Urinary bladder (tissue), 4 donors: ENCODE results near the gene ZC3H13. TPM values are rescaled to one million over a fixed set of nuclear protein-coding genes. Genes with fewer than 3 reads are reported as not detected.
A peak's percentile ranks its signal among the peaks of the same experiment; 100 is the strongest.

Experiments used
- DNase-seq: peaks from one replicate; pipeline ENCODE4 v3.0.0-alpha.2; 2015; ENCODE audit errors: extremely low spot score
- H3K27ac ChIP-seq: one replicate; pipeline ENCODE4 v1.5.1; 2013; ENCODE audit warnings: low read depth, mild to moderate bottlenecking, moderate library complexity
- H3K36me3 ChIP-seq: one replicate; pipeline ENCODE4 v1.6.1; 2013; ENCODE audit warnings: mild to moderate bottlenecking, moderate library complexity; ENCODE audit not compliant: insufficient read depth
- H3K4me1 ChIP-seq: one replicate; pipeline ENCODE4 v1.6.1; 2013; ENCODE audit warnings: mild to moderate bottlenecking, moderate library complexity; ENCODE audit not compliant: insufficient read depth
- H3K4me3 ChIP-seq: one replicate; pipeline ENCODE4 v1.5.1; 2013; ENCODE audit warnings: low read depth, low read length
- WGBS: extraction: QIAGEN DNeasy Blood & Tissue Kit; methylation state at CpG from one replicate; pipeline ENCODE4 v1.1.7; 2013; 5-methylcytosine and 5-hydroxymethylcytosine counted together
- polyA plus RNA-seq: library from polyadenylated mRNA; stranded (reverse); fragments of 200-250 nt; gene quantifications from one replicate; pipeline ENCODE4 v1.2.3, GENCODE V29; 2013
- total RNA-seq: library from RNA; depleted of rRNA; stranded (reverse); fragments of >200 nt; gene quantifications from one replicate; pipeline ENCODE4 v1.2.3, GENCODE V29; 2014
- donor health status: healthy with polysubstance abuse.
- donor health status: healthy.

Gene ZC3H13, protein sequence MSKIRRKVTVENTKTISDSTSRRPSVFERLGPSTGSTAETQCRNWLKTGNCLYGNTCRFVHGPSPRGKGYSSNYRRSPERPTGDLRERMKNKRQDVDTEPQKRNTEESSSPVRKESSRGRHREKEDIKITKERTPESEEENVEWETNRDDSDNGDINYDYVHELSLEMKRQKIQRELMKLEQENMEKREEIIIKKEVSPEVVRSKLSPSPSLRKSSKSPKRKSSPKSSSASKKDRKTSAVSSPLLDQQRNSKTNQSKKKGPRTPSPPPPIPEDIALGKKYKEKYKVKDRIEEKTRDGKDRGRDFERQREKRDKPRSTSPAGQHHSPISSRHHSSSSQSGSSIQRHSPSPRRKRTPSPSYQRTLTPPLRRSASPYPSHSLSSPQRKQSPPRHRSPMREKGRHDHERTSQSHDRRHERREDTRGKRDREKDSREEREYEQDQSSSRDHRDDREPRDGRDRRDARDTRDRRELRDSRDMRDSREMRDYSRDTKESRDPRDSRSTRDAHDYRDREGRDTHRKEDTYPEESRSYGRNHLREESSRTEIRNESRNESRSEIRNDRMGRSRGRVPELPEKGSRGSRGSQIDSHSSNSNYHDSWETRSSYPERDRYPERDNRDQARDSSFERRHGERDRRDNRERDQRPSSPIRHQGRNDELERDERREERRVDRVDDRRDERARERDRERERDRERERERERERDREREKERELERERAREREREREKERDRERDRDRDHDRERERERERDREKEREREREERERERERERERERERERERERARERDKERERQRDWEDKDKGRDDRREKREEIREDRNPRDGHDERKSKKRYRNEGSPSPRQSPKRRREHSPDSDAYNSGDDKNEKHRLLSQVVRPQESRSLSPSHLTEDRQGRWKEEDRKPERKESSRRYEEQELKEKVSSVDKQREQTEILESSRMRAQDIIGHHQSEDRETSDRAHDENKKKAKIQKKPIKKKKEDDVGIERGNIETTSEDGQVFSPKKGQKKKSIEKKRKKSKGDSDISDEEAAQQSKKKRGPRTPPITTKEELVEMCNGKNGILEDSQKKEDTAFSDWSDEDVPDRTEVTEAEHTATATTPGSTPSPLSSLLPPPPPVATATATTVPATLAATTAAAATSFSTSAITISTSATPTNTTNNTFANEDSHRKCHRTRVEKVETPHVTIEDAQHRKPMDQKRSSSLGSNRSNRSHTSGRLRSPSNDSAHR (N-terminal part only)
- total RNA-seq (47.3 TPM), polyA plus RNA-seq (24.1 TPM)

DNA sequence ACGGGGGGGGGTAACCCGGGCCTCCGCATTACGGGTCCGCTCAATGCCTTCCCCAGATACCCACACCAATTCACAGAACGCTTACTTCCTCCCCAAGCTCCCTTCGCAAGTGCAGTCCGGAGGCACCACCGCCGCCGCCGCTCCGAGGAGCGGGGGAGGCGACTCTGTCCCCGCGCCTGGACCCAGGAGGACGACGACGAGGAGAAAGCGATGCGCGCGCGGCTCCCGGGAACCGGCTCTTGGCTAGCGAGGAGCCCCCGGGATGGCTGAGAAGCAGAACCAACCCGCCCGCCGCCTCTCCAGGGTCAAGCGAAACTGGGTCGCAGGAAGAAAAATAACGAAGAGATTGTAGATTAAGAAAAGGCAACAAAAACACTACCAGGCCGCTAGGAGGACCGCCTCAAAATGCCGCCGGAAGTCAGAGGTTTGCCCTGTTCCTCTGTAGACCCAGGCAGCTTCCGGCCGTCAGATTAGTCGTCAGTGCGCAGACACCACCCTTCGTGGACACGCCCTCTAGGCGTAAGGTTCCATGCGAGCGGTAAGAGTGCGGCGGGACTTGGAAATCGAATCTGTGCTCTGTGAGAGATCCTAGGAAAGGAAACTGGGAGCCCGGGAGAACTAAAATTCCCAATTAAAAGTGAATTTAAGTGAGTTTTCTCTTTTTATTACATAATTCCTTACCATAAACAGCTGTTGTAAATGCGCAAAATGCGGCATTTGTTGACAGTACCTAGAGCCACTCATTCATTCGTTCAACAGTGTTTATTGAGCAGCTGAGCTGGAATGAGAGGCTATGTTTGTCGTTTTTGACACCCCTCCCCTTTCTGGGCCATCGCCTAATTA lies at the start of gene ZC3H13:
TSS of gene ZC3H13 (minus strand) at position 428 of the 843 bp plus-strand sequence. CDS start 7,239 bp downstream, outside the sequence.
- Histone ChIP-seq H3K4me3 (peak within 1 kb of the TSS; percentile 89), H3K27ac (peak within 1 kb of the TSS; percentile 95), H3K36me3 (no peaks in the 10 kb centered on the region), H3K4me1 (no peaks in the 10 kb centered on the region)
- DNase-seq: peak; percentile 95
- under 1% methylated on average over 57 of the region's 57 CpGs for WGBS

DNA sequence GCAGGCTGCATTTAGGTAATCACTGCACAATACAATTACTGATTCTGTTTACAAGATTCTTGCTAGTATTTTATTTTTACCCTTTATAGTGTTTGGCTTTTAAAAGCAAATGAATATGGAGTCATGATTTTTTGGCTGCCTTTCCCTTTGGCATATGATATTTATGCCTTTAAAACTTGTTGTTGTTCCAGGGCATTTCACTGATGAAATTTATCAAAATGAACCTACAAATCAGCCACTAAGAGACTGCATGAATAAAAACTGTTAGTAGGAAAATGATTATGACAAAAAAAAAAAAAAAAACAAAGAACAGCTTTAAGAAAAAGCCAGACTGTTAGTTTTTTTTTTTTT lies 49.7 kb upstream of the ZC3H13 start:
- no peak overlapping the region for H3K27ac ChIP-seq
- no peaks in the 10 kb centered on the region for H3K36me3 ChIP-seq
- H3K4me3 ChIP-seq: no peak overlapping the region
- DNase-seq: no peak
- no peaks in the 10 kb centered on the region for H3K4me1 ChIP-seq

DNA sequence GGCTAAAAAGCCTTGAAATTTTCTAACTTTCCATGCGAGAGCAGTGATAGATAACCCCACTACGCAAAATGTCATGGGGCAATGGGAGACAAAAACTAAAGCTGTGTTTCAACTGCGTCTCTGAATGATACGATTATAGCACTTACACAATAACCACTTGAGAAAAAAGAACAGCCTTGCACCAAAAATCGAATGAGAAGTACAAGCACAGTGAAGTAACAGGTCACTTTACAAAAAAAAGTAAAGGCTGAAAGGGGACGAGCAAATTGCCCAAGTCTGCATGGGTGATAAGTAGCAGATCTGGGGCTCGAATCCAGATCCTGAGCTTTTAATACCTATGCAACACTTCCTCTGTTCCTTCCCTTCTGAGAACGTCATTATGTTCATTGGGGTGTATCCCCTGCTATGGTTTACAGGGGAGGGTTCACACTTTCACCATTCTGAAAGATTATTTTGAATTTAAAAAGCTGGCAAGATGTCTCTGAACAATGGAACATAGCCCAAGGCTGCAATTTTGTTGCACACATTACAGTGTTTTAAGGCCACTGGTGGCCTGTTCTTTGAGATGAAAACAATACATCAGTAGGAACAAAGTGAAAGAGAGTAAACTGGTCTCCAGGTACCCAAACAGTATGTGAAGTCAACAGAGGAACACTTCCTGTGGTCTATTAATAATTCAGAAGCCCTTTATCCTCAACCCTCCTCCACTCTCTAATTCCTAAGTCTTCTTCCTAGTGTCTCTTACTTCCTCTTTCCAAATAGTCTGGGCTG lies 49.1 kb upstream of the ZC3H13 start:
- no peaks in the 10 kb centered on the region for H3K4me1 ChIP-seq
- 70% methylated on average over 8 of the region's 8 CpGs for WGBS
- DNase-seq: no peak
- no peak overlapping the region for H3K27ac ChIP-seq
- no peak overlapping the region for H3K4me3 ChIP-seq
- no peaks in the 10 kb centered on the region for H3K36me3 ChIP-seq

DNA sequence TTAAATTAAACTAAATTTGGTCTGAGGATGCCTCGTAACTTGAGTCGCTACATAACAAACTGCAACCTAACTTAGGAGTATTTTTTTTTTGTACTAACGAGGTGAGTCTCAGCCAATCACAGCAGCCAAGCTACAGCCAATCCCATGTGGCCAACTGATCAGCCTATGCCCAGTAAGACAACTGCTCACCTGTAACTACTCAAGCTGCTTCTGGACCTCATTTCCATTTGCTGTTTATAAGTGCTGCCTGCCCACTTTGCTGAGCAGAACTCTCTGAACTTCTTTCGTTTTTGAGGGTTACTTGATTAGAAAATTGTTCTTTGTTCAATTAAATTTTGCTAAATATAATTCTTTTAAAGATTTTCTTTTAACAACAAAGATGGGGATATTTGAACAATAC lies 48.5 kb upstream of the ZC3H13 start:
- no peak for DNase-seq
- Histone ChIP-seq H3K36me3 (no peaks in the 10 kb centered on the region), H3K4me1 (no peaks in the 10 kb centered on the region), H3K27ac (no peak overlapping the region), H3K4me3 (no peak overlapping the region)
- 89% methylated on average over 4 of the region's 4 CpGs for WGBS

DNA sequence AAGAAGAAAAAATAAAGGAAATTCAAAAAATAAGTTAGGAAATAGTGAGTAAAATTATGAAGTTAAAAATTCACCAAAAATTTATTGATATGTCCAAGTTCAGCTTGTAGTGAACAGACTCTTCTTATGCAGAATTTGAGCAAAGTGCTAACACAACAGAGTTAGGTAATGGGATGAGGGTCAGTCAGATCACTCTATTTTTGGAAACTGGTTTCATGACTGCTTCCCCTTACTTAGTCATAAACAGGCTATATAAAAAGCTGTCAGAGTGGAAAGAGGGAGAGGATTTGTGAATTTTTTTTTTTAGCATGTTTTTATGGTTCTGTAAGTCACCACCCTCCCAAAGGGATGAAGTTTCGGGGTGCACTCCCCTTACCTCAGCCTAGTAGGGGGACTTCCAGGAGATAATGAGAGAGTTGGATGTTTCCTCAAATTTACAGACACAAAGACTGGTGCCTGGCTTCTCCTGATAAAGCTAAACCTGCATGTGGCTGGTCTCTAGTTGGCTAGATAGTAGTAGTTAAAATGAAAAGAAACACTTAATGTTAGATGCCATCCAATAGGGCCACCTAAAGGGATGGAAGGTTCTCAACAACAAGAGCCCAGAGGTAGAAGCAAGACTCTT lies 47.8 kb upstream of the ZC3H13 start:
- 66% methylated on average over 1 of the region's 1 CpG for WGBS
- H3K4me3 ChIP-seq: no peak overlapping the region
- H3K27ac ChIP-seq: no peak overlapping the region

DNA sequence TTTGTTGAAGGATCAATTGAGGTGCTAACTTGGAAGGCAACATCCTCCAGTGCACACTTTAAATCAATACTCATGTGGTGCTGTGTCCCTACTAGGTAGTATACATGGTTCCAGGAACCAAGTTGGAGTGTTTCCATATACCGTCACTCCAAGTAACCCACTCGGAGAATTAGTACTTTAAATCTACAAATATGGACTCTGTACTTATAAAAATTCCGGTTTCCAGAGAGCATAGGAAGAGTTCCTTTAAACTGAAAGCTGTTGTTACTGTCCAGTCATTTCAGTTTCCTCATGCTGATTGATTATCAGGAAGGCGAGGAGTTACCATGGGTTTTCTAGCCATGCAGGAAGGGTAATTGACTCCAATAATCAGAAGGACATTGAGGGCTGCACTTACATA lies 45.1 kb upstream of the ZC3H13 start:
- H3K4me3 ChIP-seq: no peak overlapping the region
- no peak for DNase-seq
- H3K4me1 ChIP-seq: no peaks in the 10 kb centered on the region
- 87% methylated on average over 4 of the region's 4 CpGs for WGBS
- no peak overlapping the region for H3K27ac ChIP-seq
- no peaks in the 10 kb centered on the region for H3K36me3 ChIP-seq

More for the DNA sequence above, 47.8 kb upstream of the ZC3H13 start:
- Histone ChIP-seq H3K4me1 (no peaks in the 10 kb centered on the region), H3K36me3 (no peaks in the 10 kb centered on the region)
- no peak for DNase-seq

DNA sequence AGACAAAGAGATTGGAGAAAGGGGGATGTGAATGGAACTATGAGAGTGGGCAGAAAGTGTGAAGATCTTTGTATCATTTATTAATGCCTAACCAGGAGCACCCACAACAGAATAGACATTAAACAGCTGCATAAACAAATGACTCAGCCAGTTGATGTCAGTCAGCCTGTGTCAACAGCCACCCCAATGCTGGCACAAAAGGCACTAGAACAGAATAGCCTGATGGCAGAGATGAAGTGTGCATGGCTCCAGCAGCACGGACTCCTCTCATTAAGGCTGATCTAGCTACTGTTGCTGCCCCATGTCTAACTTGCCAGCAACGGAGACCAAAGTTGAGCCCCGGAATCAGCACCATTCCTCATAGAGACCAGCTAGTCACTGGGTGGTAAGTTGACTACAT lies 44.5 kb upstream of the ZC3H13 start:
- no peak overlapping the region for H3K4me3 ChIP-seq
- no peak overlapping the region for H3K27ac ChIP-seq
- no peaks in the 10 kb centered on the region for H3K4me1 ChIP-seq
- DNase-seq: no peak
- 86% methylated on average over 3 of the region's 3 CpGs for WGBS
- H3K36me3 ChIP-seq: no peaks in the 10 kb centered on the region

DNA sequence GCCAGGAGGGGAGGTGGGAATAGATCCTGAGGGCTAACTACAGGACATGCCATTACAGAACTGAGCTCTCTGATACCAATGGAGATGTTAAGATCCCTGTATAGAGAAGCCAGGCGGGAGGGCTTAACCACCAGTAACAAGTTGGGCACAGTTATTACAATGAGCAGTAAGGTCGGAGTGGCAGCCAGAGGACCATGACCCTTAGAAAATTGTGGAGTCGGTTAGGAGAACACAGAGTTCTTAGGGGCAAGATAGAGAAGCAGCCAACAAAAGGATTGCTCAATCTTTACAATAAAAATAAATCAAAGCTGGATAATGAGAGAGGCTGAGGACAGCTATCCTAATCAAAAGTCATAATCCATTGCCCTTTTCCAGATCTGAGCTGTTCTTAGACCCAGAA lies 41.9 kb upstream of the ZC3H13 start:
- Histone ChIP-seq H3K27ac (no peak overlapping the region), H3K4me3 (no peak overlapping the region), H3K4me1 (no peaks in the 10 kb centered on the region), H3K36me3 (no peaks in the 10 kb centered on the region)
- WGBS: 84% methylated on average over 3 of the region's 3 CpGs
- no peak for DNase-seq

DNA sequence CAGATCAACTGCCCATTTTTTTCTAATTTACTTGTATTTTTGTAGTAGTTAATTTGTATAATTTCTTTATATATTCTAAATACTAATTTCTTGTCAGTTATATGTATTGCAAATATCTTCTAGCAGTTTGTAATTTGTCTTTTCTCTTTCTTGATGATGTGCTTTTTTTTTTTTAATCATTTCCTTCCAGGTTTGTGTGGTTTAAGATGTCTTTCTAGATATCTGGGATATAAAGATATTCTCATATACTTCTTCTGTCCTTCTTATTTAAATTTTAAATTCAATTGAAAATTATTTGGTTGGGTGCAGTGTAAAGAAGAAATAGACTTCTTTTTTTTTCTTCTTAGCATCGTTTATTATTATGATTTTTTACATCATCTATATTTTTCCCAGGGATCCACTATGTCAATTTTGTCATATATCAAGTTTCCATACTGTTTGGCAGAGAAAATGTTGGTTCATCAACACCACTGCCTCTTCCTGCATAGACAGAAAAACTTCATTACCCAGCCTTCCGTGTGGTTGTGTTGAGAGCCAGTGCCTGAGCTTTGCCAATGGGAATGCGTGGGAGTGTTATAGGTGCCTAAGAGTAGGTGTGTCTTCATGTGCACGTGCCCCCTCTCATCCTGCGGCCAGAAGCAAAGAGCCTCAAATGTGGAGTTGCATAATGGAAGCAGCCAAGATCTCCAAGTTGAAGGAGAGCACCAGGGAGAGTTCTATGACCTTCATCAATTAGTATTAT lies 36.4 kb upstream of the ZC3H13 start:
- DNase-seq: no peak
- no peaks in the 10 kb centered on the region for H3K4me1 ChIP-seq

DNA sequence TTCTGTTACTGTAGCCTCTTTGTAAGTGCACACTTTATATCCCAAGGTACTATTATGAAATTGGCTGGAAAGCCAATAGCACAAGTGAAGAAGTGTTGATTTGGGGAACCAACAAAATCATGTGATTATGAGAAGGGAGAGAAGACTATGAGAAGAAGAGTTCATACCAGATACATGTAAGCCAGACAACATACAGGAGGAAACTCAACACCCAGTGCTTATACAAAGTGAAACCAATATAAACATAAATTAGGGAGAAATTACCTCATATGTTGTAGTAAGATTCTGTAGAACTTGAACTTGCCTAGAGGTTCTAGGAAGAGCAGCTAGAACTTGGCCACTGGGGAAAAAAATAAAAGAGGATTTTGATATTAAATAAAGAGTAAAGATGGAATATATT lies 34.9 kb upstream of the ZC3H13 start:
- Histone ChIP-seq H3K4me1 (no peaks in the 10 kb centered on the region), H3K36me3 (no peaks in the 10 kb centered on the region), H3K4me3 (no peak overlapping the region), H3K27ac (no peak overlapping the region)
- DNase-seq: no peak

More for the DNA sequence above, 36.4 kb upstream of the ZC3H13 start:
- Histone ChIP-seq H3K4me3 (no peak overlapping the region), H3K36me3 (no peaks in the 10 kb centered on the region), H3K27ac (no peak overlapping the region)
- WGBS: 74% methylated on average over 5 of the region's 5 CpGs

DNA sequence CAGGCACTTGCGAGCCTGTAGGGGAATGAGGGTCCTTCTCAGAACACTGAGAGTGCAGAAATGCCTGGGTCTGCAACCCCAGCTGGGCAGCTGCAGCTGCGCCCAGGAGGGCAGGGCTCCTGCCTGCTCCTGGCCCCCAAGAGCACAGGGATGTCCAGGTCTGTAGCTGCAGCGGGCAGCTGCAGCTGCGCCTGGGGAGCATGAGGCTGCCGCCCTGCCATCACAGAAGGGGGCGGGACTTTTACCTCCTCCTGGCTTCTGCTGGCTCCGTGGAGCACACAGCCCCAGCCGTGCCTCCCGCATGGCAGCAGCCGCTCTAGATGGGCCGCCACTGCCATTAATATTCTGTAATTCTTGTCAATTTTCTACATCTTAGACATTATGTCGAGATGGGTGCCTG lies 34.4 kb upstream of the ZC3H13 start:
- Histone ChIP-seq H3K36me3 (no peaks in the 10 kb centered on the region), H3K27ac (no peak overlapping the region), H3K4me3 (no peak overlapping the region), H3K4me1 (no peaks in the 10 kb centered on the region)
- DNase-seq: no peak
- 95% methylated on average over 12 of the region's 12 CpGs for WGBS
